Forelimb muscle (tissue), 1 donor: ENCODE results near the gene CORO2A. TPM values are rescaled to one million over a fixed set of nuclear protein-coding genes. Genes with fewer than 3 reads are reported as not detected.
"Not testable (repeated sequence)": the region's sequence is repeated elsewhere in the genome, so short reads cannot be mapped to it uniquely, and the experiment has no call there.

Experiments used
- DNase-seq: peaks from one replicate; pipeline ENCODE4 v3.0.0-alpha.2; 2013; ENCODE audit warnings: low read depth
- polyA plus RNA-seq: library from polyadenylated mRNA; unstranded; fragments of 120-200 nt; gene quantifications from one replicate; pipeline ENCODE4 v1.2.1, GENCODE V29; 2013; ENCODE audit not compliant: insufficient read length

Gene CORO2A
- polyA plus RNA-seq, 1 donor: 0.32 TPM

DNA sequence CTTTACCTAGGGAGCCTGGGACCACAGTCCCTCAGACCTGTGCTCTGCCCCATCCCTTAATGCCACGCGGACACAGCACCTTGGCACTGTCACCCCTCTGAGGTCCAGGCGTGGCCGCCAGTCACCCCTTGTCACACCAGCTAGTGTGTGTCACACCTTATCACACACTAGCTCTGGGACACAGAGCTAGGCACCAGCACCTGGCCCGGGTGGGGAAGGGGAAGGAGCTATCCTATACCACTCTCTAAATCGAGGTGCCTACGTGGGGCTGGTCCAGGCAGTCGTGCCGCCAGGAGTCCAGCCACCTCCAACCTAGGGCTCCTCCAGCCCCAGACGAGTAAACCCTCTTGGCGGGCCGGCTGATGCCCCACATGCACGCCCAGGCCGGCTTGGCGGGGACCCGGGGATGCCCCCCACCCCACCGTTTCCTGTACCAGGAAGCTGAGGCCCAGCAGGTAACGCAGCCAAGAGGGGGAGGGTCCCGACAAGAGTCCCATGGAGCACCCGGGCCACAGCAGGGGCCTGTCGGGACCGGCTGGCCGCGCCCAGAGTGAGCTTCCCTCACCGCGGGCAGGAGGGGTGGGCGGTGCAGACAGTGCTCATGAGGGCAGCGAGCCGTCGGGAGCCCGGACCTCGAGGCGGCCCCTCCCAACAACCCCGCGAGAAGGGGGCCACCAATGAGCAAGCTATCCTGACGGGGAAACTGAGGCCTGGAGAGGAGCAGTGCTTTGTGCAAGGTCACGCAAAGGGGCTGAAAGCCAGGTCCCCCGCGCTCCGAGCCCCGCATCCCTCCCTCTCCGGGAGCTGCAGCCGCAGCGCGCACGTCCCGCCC is 550 bp downstream of the CORO2A start:
- DNase-seq: no peak

- no peak for DNase-seq
Measured at GRCh38 chr9:98191181-98191608, 1.2 kb downstream of the CORO2A start.

GRCh38 chr9:98190757-98191105 is 1.7 kb downstream of the CORO2A start:
- DNase-seq: no peak

DNA sequence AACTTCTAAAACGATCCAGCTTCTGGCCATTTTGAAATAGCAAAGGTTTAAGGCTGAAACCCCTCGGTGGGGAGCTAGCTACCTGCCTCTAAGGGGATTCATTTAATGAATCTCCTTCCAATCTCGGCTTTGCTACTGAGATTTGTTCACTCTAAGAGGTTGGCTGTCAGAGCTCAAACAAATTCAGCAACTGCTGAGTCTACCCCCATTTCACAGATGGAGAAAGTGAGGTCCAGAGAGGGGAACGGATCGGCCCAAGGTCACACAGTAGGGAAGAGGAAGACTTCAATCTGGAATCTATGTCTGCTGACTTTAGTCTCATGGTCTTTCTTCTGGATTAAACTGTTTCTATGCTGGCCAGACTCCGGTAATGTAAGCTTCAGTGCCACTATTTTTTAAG is 3.0 kb downstream of the CORO2A start:
- DNase-seq: no peak

GRCh38 chr9:98187926-98188325 is 4.5 kb downstream of the CORO2A start:
- DNase-seq: no peak

DNA sequence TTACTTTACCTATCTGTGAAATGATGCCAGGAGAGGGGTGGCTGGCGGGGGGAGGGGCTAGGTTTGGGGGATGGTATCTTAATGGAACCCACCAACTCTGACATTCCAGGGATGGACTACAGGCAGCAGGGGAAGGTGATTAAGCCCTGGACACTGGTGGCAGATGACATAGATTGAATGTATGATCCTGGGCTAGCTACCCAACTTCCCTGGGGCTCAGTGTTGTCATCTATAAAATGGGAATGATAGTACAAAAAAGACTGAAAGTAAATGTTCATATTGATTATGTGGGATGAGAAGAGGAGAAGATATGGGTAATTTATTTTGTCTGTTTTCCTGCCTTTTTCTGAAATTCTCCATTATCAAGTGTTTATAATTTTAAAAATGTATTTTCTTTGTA is 6.2 kb downstream of the CORO2A start:
- no peak for DNase-seq

GRCh38 chr9:98185611-98186171 is 6.7 kb downstream of the CORO2A start:
- DNase-seq: no peak

DNA sequence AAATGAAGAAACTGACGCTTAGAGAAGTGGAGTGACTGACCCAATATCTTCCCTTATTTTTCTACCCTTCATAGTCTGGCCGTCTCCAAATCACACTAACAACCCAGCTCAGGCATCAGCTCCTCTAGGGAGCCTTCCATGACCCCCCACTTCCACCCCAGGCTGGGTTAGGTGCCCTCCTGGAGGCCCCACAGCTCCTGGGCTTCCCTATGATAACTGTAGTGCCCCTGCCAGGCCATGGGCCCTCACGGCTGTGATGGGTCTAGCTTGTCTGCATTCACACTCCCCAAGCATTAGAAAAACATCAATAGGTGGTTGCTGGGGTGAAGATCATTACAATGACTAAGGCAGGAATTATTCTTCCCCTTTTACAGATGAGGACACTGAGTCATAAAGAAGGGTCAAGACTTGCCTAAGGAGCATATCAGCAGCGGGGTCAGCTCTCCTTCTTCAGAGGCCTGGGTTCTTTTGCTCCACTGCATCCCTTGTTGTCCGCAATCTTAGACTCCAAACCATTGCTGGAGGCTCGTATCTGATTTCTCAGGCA is 7.3 kb downstream of the CORO2A start:
- DNase-seq: no peak

DNA sequence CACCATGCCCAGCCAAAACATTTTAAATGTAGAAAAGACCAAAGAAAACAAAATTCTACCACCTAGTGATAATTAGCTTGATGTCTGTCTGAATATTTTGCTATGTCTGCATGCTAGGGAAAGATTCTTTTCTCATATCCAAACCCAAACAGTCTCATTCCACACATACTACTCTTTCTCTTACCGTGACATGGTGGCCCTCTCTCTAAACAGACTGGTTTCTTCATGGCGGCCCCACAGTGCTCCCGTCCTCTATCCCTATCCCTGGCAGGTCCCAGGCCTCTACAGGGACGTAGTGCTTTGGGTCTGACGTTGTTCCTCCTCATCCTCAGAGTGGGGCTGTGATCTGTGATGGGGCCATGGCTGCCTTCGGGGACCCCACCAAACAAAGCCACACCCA is 8.1 kb downstream of the CORO2A start:
- no peak for DNase-seq

DNA sequence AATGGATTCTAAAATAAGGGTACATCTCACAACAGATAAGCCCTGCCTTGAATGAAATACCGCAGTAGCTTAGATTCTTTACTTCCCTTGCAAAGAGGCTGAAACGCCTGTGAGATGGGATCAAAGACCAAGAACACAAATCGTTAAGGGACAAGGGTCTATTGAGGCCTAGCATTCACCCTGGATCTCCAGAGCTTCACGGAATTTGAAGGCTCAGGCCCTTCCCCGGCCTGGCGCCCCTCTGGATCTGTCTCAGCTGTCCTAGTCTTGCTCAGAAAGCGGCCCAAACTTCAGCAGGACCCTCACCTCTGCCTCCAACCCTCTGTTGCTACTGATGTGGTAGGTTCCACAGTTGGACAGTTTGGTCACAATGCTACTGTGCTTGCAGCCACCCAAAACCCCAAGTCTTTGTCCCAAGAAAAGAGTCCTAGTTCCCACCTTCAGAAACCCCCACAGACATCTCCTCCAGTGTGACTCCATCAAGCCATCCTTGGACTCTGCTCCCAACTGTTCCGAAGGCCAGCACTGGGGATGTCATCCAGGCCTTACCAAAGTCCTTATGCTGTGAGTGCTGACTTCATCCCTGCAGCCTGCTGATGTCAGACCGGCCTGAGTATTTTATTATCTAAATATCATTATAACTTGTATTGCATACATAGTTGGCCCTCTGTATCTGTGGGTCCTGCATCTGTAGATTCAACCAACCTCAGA is 9.4 kb downstream of the CORO2A start:
- DNase-seq: no peak

GRCh38 chr9:98182069-98182820 is 10.2 kb downstream of the CORO2A start:
- no peak for DNase-seq

GRCh38 chr9:98181746-98182068 is 10.7 kb downstream of the CORO2A start:
- DNase-seq: no peak

DNA sequence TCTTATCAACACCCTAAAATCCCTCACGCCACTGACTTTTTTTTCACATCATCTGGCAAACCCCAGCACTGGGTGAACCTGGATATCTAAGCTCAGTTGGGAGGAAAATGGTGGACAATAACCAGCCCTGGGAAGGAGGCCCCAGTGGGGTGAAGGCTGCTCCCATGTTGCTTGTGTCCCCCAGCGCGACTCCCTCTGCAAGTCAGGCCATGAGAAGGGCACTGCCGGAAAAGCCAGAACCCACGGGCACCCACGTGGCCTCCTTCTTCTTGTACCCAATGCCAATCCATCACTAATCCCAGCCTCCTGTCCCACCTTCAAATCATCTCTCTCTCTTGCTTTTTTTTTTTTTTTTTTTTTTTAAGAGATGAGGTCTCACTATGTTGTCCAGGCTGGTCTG is 11.4 kb downstream of the CORO2A start:
- DNase-seq: no peak

GRCh38 chr9:98178874-98179850 is 13.3 kb downstream of the CORO2A start:
- no peak for DNase-seq

- DNase-seq: no peak
Measured at GRCh38 chr9:98176391-98177259, 15.8 kb downstream of the CORO2A start.

- DNase-seq: no peak
Measured at GRCh38 chr9:98175762-98176161, 16.7 kb downstream of the CORO2A start.

DNA sequence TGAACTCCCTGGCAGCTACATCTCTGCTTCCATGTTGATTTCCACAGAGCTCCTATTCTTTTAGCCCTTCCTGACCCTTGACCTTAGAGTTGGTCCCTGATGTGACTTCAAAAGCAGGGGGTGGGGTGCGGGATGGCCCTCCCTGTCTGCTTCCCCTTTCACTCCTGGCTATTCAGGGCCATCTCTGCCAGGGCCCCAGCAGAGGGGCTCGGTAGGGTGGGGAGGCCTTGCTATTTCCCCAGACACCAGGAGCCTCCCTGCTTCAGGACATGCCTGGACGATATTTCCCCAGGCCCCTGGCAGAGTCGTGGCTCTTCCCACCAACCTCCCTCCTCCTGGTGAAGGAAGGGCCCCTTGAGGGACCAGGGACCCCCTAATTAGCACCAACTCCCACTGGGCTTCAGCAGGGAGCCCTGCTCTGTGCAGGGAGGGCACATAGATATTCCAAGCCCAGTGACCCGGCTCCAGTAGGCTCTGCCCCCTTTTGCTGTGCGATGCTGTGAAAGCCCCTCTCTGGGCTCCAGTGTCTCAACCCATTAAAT is 17.3 kb downstream of the CORO2A start:
- DNase-seq: no peak

DNA sequence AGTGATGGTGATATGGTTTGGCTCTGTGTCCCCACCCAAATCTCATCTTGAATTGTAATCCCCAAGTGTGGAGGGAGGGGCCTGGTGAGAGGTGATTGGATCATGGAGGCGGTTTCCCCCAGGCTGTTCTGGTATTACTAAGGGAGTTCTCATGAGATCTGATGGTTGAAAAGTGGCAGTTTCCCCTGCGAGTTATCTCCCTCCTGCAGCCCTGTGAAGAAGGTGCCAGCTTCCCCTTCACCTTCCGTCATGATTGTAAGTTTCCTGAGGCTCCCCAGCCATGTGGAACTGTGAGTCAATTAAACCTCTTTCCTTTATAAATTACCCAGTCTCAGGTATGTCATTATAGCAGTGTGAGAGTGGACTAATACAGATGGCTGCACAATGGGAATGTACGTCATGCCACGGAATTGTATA is 17.9 kb downstream of the CORO2A start:
- DNase-seq: not testable (repeated sequence)

GRCh38 chr9:98173181-98173580 is 19.3 kb downstream of the CORO2A start:
- DNase-seq: no peak

GRCh38 chr9:98172604-98173003 is 19.8 kb downstream of the CORO2A start:
- DNase-seq: no peak
